ENCODE results near the gene CUL1. TPM values are rescaled to one million over a fixed set of nuclear protein-coding genes. Genes with fewer than 3 reads are reported as not detected.

CUL1 gene
- polyA plus RNA-seq, 1 donor from 2014 or later = 77.5 TPM

GRCh38 chr7:148717266-148717793 is 18.6 kb downstream of the CUL1 start:
- no peak overlapping the region for H3K9ac ChIP-seq (ENCODE audit: low read length)
- no peaks in the 10 kb centered on the region for H3K9me2 ChIP-seq (ENCODE audit: insufficient read depth, low read length)
- no peak for TF ChIP-seq CTCF (IDR thresholded peaks at IDR 0.05; ENCODE audit: poor library complexity, severe bottlenecking)
- TF ChIP-seq POLR2AphosphoS5 (IDR thresholded peaks at IDR 0.05) = no peak
- TF ChIP-seq EP300 (conservative IDR thresholded peaks at IDR 0.05; ENCODE audit: poor library complexity, severe bottlenecking) = no peak
- TF ChIP-seq MXI1 (conservative IDR thresholded peaks at IDR 0.05; ENCODE audit: poor library complexity, severe bottlenecking) = no peak
- TF ChIP-seq TAF1 (IDR thresholded peaks at IDR 0.05; ENCODE audit: low read depth) = no peak
- TF ChIP-seq RAD21 (conservative IDR thresholded peaks at IDR 0.05) = no peak
- no peak for TF ChIP-seq SMC3 (conservative IDR thresholded peaks at IDR 0.05; ENCODE audit: poor library complexity)
- TF ChIP-seq REST (IDR thresholded peaks at IDR 0.05; ENCODE audit: borderline replicate concordance) = no peak
- no peak for TF ChIP-seq EZH2 (IDR thresholded peaks at IDR 0.05; ENCODE audit: borderline replicate concordance, insufficient read depth, low read length, poor library complexity, severe bottlenecking)
- H2AFZ ChIP-seq (ENCODE audit: low read depth, low read length) = no peak overlapping the region
- no peaks in the 10 kb centered on the region for H3K27me3 ChIP-seq (ENCODE audit: insufficient read depth, low read depth, low read length)
- no peaks in the 10 kb centered on the region for H3F3A ChIP-seq (ENCODE audit: insufficient read depth, low read length, poor library complexity, severe bottlenecking)
- no peaks in the 10 kb centered on the region for H4K20me1 ChIP-seq (ENCODE audit: insufficient read depth)
- H3K4me2 ChIP-seq (ENCODE audit: low read length) = no peak overlapping the region
- H3K79me2 ChIP-seq (replicated peaks; ENCODE audit: insufficient read depth, low read length) = peaks cover 84% of the 10 kb centered on the region
- no peak overlapping the region for H3K27ac ChIP-seq (ENCODE audit: low read length)
- no peaks in the 10 kb centered on the region for H3K9me3 ChIP-seq (ENCODE audit: low read length)
- H3K4me3 ChIP-seq (ENCODE audit: low read length) = no peak overlapping the region
- H3K36me3 ChIP-seq (ENCODE audit: insufficient read depth, low read length) = no peaks in the 10 kb centered on the region

GRCh38 chr7:148718431-148718830 is 19.7 kb downstream of the CUL1 start:
- Histone ChIP-seq H3K4me2 (ENCODE audit: low read length) (no peak overlapping the region), H2AFZ (ENCODE audit: low read depth, low read length) (no peak overlapping the region), H3K9ac (ENCODE audit: low read length) (no peak overlapping the region), H3K36me3 (ENCODE audit: insufficient read depth, low read length) (no peaks in the 10 kb centered on the region), H3K4me3 (ENCODE audit: low read length) (no peak overlapping the region), H3F3A (ENCODE audit: insufficient read depth, low read length, poor library complexity, severe bottlenecking) (no peaks in the 10 kb centered on the region), H3K79me2 (replicated peaks; ENCODE audit: insufficient read depth, low read length) (peaks cover 95% of the 10 kb centered on the region), H3K27ac (ENCODE audit: low read length) (no peak overlapping the region), H3K9me2 (ENCODE audit: insufficient read depth, low read length) (no peaks in the 10 kb centered on the region), H4K20me1 (ENCODE audit: insufficient read depth) (no peaks in the 10 kb centered on the region), H3K9me3 (ENCODE audit: low read length) (peaks cover 5% of the 10 kb centered on the region), H3K27me3 (ENCODE audit: insufficient read depth, low read depth, low read length) (no peaks in the 10 kb centered on the region)
- TF ChIP-seq REST (IDR thresholded peaks at IDR 0.05; ENCODE audit: borderline replicate concordance) (no peak), POLR2AphosphoS5 (IDR thresholded peaks at IDR 0.05) (no peak), EZH2 (IDR thresholded peaks at IDR 0.05; ENCODE audit: borderline replicate concordance, insufficient read depth, low read length, poor library complexity, severe bottlenecking) (no peak), CTCF (IDR thresholded peaks at IDR 0.05; ENCODE audit: poor library complexity, severe bottlenecking) (no peak), SMC3 (conservative IDR thresholded peaks at IDR 0.05; ENCODE audit: poor library complexity) (no peak), EP300 (conservative IDR thresholded peaks at IDR 0.05; ENCODE audit: poor library complexity, severe bottlenecking) (no peak), MXI1 (conservative IDR thresholded peaks at IDR 0.05; ENCODE audit: poor library complexity, severe bottlenecking) (no peak), RAD21 (conservative IDR thresholded peaks at IDR 0.05) (no peak), TAF1 (IDR thresholded peaks at IDR 0.05; ENCODE audit: low read depth) (no peak)
